ENCODE results near the gene LPAR1.

DNA sequence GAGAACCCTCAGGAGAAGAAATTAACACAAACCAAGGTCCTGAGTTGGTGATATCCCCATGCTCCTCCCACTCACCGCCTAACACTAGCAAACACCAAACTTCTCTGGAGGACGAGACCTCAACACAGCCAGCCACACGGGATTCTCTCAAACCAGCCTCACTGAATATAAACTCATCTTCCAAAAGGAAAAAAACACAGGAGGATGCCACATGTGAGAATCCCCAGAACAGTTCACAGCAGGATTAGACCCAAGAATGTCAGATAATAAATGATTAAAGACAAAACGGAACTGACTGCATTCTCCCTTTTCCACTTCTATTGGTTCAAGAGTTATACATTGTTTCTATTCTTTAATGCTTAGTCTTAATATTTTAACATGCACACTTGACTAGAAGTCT lies 89.2 kb downstream of the LPAR1 start:
- TF ChIP-seq EZH2 (IDR thresholded peaks at IDR 0.05; ENCODE audit: borderline replicate concordance, low read length) (no peak), CTCF (conservative IDR thresholded peaks at IDR 0.05 in 1 of 2, IDR thresholded peaks at IDR 0.05 in 1 of 2; ENCODE audit: extremely low read depth in 1 of 2, insufficient read depth in 1 of 2, low read depth in 1 of 2, low read length in 2 of 2) (no peak)

Data from mammary epithelial cell (primary cell).